SK-N-SH treated with all-trans-retinoic acid at 6 μM for 48 hours (cell line): ENCODE results near the gene CDC42EP1.

Source experiments
- ATAC-seq: fragments of 200-7000 bp; cut with Tn5 transposase; 3 replicates; pipeline ENCODE4 v1.9.1; 2020; ENCODE audit warnings: mild to moderate bottlenecking, moderate library complexity
- ARNTL ChIP-seq: fragments of 450-650 bp; formaldehyde crosslinking; IDR thresholded peaks from 2 replicates; pipeline ENCODE4 v1.5.0; 2020; ENCODE audit warnings: low read depth, mild to moderate bottlenecking, moderate library complexity, borderline replicate concordance
- BACH2 ChIP-seq: fragments of 250-450 bp; sonication (Bioruptor Pico); IDR thresholded peaks from 2 replicates; pipeline ENCODE4 v1.9.0; 2021; ENCODE audit warnings: mild to moderate bottlenecking, borderline replicate concordance
- CSDC2 ChIP-seq: fragments of 250-450 bp; sonication (Bioruptor Pico); IDR thresholded peaks from 2 replicates; pipeline ENCODE4 v1.5.0; 2020; ENCODE audit warnings: mild to moderate bottlenecking, moderate library complexity
- ESRRG ChIP-seq: fragments of 250-450 bp; sonication (Bioruptor Pico); IDR thresholded peaks from 2 replicates; pipeline ENCODE4 v1.6.1; 2021; ENCODE audit warnings: mild to moderate bottlenecking
- GLIS3 ChIP-seq: fragments of 250-450 bp; sonication (Bioruptor Pico); IDR thresholded peaks from 2 replicates; pipeline ENCODE4 v1.5.0; 2020; ENCODE audit warnings: mild to moderate bottlenecking, moderate library complexity
- ISL1 ChIP-seq: fragments of 250-450 bp; sonication (Bioruptor Pico); IDR thresholded peaks from 2 replicates; pipeline ENCODE4 v2.1.2; 2022; ENCODE audit warnings: mild to moderate bottlenecking, moderate library complexity
- OSR1 ChIP-seq: fragments of 250-450 bp; sonication (Bioruptor Pico); IDR thresholded peaks from 2 replicates; pipeline ENCODE4 v1.8.0; 2022; ENCODE audit warnings: moderate library complexity, mild to moderate bottlenecking, inconsistent platforms
- PPARA ChIP-seq: fragments of 250-450 bp; sonication (Bioruptor Pico); IDR thresholded peaks from 2 replicates; pipeline ENCODE4 v1.5.0; 2020; ENCODE audit warnings: mild to moderate bottlenecking, borderline replicate concordance
- RARB ChIP-seq: fragments of 250-450 bp; sonication (Bioruptor Pico); IDR thresholded peaks from 2 replicates; pipeline ENCODE4 v1.8.0; 2021; ENCODE audit warnings: mild to moderate bottlenecking, moderate library complexity
- SNAI2 ChIP-seq: fragments of 250-450 bp; sonication (Bioruptor Pico); IDR thresholded peaks from 2 replicates; pipeline ENCODE4 v1.5.0; 2020; ENCODE audit warnings: mild to moderate bottlenecking, moderate library complexity
- TOX ChIP-seq: fragments of 250-450 bp; sonication (Bioruptor Pico); IDR thresholded peaks from 2 replicates; pipeline ENCODE4 v1.8.0; 2021; ENCODE audit warnings: mild to moderate bottlenecking, moderate library complexity, borderline replicate concordance
- ZC3H10 ChIP-seq: fragments of 250-450 bp; sonication (Bioruptor Pico); IDR thresholded peaks from 2 replicates; pipeline ENCODE4 v1.5.1; 2021; ENCODE audit warnings: mild to moderate bottlenecking, moderate library complexity
- ZFP3 ChIP-seq: fragments of 250-450 bp; sonication (Bioruptor Pico); IDR thresholded peaks from 2 replicates; pipeline ENCODE4 v1.5.0; 2020; ENCODE audit warnings: mild to moderate bottlenecking, moderate library complexity
- ZFP30 ChIP-seq: fragments of 450-650 bp; formaldehyde crosslinking; IDR thresholded peaks from 2 replicates; pipeline ENCODE4 v1.5.0; 2022; ENCODE audit warnings: mild to moderate bottlenecking, moderate library complexity
- ZNF565 ChIP-seq: fragments of 450-650 bp; formaldehyde crosslinking; conservative IDR thresholded peaks from 2 replicates; pipeline ENCODE4 v1.5.0; 2020; ENCODE audit warnings: low read depth, mild to moderate bottlenecking, moderate library complexity
- ZNF70 ChIP-seq: fragments of 450-650 bp; formaldehyde crosslinking; IDR thresholded peaks from 2 replicates; pipeline ENCODE4 v1.5.0; 2020; ENCODE audit warnings: mild to moderate bottlenecking, moderate library complexity
- TF ChIP-seq, protein P1 (sequence below): fragments of 250-450 bp; sonication (Bioruptor Pico); IDR thresholded peaks from 2 replicates; pipeline ENCODE4 v1.5.1; 2021; ENCODE audit warnings: mild to moderate bottlenecking, moderate library complexity
- TF ChIP-seq, protein P2 (sequence below): fragments of 250-450 bp; sonication (Bioruptor Pico); IDR thresholded peaks from 2 replicates; pipeline ENCODE4 v1.5.1; 2020; ENCODE audit warnings: low read depth, mild to moderate bottlenecking, moderate library complexity
- TF ChIP-seq, protein P3 (sequence below): fragments of 250-450 bp; sonication (Bioruptor Pico); IDR thresholded peaks from 2 replicates; pipeline ENCODE4 v1.8.0; 2021; ENCODE audit warnings: low read depth, mild to moderate bottlenecking, moderate library complexity, borderline replicate concordance
- TF ChIP-seq, protein P4 (sequence below): fragments of 250-450 bp; sonication (Bioruptor Pico); IDR thresholded peaks from 2 replicates; pipeline ENCODE4 v1.8.0; 2020; ENCODE audit warnings: mild to moderate bottlenecking, moderate library complexity, borderline replicate concordance
- TF ChIP-seq, protein P5 (sequence below): fragments of 250-450 bp; sonication (Bioruptor Pico); IDR thresholded peaks from 2 replicates; pipeline ENCODE4 v1.5.0; 2020; ENCODE audit warnings: mild to moderate bottlenecking, moderate library complexity

CDC42EP1 gene

DNA sequence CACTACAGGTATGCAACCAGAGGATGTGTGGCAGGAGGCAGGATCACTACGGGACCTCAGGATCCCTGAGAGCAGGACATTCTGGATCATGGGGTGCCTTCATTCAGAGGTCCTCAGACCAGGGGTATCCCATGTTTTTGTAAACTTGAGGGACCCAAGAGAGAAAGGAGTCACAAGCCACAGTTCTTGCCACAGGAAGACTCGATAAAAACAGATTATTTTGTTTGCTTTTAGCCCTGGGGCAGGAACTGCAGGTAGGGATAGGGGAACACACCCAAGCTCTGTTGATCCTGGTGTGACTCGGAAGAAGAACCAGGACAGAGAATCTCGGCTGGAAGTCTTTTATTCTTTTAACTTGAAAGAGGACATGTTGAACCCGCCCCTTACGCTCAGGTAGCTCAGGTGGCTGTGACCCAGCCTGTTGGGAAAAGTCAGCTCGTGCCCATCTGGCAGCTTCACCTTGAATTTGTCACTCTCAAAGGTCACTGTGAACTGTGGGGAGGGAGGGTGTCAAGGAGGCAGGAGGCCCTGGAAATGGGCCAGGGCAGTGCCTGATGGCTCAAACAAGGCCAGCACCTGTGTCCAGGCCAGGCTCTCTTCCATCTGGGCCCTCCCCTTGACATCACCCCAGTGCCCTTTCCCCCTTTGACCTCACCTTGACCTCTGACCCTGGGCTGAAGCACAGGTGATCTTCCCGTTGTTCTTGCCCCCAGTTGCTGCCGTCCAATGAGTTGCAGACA lies 9.8 kb downstream of the CDC42EP1 start:
- TF ChIP-seq ESRRG (CRISPR knock-in tag) (no peak), ISL1 (CRISPR knock-in tag) (no peak), BACH2 (CRISPR knock-in tag) (no peak), CSDC2 (CRISPR knock-in tag) (no peak), SNAI2 (CRISPR knock-in tag) (no peak), ZC3H10 (CRISPR knock-in tag) (no peak), PPARA (CRISPR knock-in tag) (no peak), ZNF565 (CRISPR knock-in tag) (no peak), OSR1 (no peak), ZNF70 (no peak), ZFP3 (CRISPR knock-in tag) (no peak), TOX (CRISPR knock-in tag) (no peak), RARB (CRISPR knock-in tag) (no peak), GLIS3 (CRISPR knock-in tag) (no peak), ZFP30 (CRISPR knock-in tag) (no peak)
- TF ChIP-seq, protein P1, sequence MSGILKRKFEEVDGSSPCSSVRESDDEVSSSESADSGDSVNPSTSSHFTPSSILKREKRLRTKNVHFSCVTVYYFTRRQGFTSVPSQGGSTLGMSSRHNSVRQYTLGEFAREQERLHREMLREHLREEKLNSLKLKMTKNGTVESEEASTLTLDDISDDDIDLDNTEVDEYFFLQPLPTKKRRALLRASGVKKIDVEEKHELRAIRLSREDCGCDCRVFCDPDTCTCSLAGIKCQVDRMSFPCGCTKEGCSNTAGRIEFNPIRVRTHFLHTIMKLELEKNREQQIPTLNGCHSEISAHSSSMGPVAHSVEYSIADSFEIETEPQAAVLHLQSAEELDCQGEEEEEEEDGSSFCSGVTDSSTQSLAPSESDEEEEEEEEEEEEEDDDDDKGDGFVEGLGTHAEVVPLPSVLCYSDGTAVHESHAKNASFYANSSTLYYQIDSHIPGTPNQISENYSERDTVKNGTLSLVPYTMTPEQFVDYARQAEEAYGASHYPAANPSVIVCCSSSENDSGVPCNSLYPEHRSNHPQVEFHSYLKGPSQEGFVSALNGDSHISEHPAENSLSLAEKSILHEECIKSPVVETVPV (CRISPR knock-in tag), result no peak
- TF ChIP-seq, protein P2, sequence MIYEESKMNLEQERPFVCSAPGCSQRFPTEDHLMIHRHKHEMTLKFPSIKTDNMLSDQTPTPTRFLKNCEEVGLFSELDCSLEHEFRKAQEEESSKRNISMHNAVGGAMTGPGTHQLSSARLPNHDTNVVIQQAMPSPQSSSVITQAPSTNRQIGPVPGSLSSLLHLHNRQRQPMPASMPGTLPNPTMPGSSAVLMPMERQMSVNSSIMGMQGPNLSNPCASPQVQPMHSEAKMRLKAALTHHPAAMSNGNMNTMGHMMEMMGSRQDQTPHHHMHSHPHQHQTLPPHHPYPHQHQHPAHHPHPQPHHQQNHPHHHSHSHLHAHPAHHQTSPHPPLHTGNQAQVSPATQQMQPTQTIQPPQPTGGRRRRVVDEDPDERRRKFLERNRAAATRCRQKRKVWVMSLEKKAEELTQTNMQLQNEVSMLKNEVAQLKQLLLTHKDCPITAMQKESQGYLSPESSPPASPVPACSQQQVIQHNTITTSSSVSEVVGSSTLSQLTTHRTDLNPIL (CRISPR knock-in tag), result no peak
- TF ChIP-seq, protein P3, sequence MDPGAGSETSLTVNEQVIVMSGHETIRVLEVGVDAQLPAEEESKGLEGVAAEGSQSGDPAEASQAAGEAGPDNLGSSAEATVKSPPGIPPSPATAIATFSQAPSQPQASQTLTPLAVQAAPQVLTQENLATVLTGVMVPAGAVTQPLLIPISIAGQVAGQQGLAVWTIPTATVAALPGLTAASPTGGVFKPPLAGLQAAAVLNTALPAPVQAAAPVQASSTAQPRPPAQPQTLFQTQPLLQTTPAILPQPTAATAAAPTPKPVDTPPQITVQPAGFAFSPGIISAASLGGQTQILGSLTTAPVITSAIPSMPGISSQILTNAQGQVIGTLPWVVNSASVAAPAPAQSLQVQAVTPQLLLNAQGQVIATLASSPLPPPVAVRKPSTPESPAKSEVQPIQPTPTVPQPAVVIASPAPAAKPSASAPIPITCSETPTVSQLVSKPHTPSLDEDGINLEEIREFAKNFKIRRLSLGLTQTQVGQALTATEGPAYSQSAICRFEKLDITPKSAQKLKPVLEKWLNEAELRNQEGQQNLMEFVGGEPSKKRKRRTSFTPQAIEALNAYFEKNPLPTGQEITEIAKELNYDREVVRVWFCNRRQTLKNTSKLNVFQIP (CRISPR knock-in tag), result no peak
- TF ChIP-seq, protein P4, sequence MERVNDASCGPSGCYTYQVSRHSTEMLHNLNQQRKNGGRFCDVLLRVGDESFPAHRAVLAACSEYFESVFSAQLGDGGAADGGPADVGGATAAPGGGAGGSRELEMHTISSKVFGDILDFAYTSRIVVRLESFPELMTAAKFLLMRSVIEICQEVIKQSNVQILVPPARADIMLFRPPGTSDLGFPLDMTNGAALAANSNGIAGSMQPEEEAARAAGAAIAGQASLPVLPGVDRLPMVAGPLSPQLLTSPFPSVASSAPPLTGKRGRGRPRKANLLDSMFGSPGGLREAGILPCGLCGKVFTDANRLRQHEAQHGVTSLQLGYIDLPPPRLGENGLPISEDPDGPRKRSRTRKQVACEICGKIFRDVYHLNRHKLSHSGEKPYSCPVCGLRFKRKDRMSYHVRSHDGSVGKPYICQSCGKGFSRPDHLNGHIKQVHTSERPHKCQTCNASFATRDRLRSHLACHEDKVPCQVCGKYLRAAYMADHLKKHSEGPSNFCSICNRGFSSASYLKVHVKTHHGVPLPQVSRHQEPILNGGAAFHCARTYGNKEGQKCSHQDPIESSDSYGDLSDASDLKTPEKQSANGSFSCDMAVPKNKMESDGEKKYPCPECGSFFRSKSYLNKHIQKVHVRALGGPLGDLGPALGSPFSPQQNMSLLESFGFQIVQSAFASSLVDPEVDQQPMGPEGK, result no peak
- TF ChIP-seq, protein P5, sequence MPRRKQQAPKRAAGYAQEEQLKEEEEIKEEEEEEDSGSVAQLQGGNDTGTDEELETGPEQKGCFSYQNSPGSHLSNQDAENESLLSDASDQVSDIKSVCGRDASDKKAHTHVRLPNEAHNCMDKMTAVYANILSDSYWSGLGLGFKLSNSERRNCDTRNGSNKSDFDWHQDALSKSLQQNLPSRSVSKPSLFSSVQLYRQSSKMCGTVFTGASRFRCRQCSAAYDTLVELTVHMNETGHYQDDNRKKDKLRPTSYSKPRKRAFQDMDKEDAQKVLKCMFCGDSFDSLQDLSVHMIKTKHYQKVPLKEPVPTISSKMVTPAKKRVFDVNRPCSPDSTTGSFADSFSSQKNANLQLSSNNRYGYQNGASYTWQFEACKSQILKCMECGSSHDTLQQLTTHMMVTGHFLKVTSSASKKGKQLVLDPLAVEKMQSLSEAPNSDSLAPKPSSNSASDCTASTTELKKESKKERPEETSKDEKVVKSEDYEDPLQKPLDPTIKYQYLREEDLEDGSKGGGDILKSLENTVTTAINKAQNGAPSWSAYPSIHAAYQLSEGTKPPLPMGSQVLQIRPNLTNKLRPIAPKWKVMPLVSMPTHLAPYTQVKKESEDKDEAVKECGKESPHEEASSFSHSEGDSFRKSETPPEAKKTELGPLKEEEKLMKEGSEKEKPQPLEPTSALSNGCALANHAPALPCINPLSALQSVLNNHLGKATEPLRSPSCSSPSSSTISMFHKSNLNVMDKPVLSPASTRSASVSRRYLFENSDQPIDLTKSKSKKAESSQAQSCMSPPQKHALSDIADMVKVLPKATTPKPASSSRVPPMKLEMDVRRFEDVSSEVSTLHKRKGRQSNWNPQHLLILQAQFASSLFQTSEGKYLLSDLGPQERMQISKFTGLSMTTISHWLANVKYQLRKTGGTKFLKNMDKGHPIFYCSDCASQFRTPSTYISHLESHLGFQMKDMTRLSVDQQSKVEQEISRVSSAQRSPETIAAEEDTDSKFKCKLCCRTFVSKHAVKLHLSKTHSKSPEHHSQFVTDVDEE (CRISPR knock-in tag), result no peak
- no peak for ATAC-seq

DNA sequence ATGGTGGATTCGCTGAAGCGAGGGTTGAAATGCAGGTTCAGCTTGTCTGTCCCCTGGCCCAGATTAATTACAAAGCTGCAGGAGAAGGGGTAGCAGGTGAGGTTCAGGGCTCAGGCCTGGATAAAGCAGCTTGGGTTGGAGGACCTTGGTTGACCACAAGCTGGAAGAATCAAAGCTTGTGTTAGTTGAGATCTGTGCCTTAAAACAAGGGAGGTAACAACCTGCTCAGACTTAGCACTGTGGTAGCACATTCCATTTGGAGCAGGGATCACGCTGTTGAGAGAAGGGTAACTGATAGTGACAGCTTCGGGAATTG lies 10.3 kb downstream of the CDC42EP1 start:
- TF ChIP-seq GLIS3 (CRISPR knock-in tag) (no peak), ZC3H10 (CRISPR knock-in tag) (no peak), OSR1 (no peak), ZNF70 (no peak), TOX (CRISPR knock-in tag) (no peak), ZFP30 (CRISPR knock-in tag) (no peak), SNAI2 (CRISPR knock-in tag) (no peak), ARNTL (CRISPR knock-in tag) (no peak), ISL1 (CRISPR knock-in tag) (no peak), RARB (CRISPR knock-in tag) (no peak)
- TF ChIP-seq, protein P1 (CRISPR knock-in tag), result no peak
- TF ChIP-seq, protein P4, result no peak
- no peak; the same call in 1 of the 3 replicates for ATAC-seq
